GM21515 (cell line): ENCODE results near the gene KLC4.

ENCODE experiments used
- ATAC-seq: cut with Tn5 transposase; IDR thresholded peaks from one replicate; pipeline ENCODE4 v1.9.1; 2021; ENCODE audit not compliant: unreplicated experiment

KLC4 gene

DNA sequence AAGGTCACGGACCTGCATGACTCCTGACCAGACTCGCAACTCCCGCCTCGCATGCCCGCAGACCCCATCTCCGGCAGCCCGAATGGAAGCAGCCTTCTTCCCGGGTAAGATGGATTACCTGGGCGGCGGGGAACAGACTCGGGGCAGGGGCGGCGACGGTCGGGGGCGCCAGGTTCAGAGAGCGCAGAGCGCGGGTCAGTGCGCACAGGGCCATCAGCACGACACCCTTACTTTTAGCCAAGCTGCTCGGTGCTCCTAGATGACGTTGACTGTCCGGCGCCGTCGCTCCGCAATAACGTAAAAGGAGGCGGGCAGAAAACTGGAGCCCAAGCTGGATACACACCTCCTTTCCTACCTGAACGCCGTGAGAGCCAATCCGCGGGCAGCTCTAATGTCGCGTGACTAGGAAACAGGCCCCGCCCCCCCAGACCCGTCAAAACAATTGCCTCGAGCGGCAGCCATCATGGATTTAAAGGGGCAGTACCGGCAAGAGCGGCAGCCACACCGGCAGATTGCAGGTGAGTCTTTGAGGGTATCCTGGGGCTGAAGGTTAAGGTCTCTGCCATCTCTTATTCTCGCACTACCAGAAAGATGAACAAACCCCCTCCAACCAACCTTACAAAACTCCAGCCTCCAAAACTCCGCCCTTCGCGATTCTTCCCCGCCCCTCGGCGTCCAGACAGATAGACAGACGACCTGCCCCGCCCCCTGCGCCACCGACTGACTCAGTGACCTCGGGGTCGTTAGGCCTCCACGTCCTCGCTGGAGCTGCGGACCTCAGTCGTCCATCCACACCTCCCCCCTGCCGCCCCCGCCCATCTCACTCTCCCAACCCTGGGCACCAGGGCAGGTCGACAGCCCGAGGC is at the start of gene KLC4, which contains the start of gene MRPL2:
TSS of gene KLC4 (plus strand) at position 464 of the 866 bp plus-strand sequence. CDS start 1,705 bp downstream, outside the sequence.
TSS of gene MRPL2 (minus strand) at position 267 of the 866 bp plus-strand sequence. CDS start at position 214, 53 bp downstream.
- peak; percentile 89 for ATAC-seq

GRCh38 chr6:43011207-43011606 is 48.2 kb upstream of the KLC4 start:
- no peak for ATAC-seq

- ATAC-seq = no peak
These were observed 47.1 kb upstream of the KLC4 start for GRCh38 chr6:43012364-43012763.

- ATAC-seq = peak; percentile 5
These were observed 46.2 kb upstream of the KLC4 start for GRCh38 chr6:43013097-43013842.

GRCh38 chr6:43013843-43014433 is 45.5 kb upstream of the KLC4 start, which contains the start of the genes KLHDC3 and MEA1:
TSS of gene KLHDC3 (plus strand) at chr6:43014249. CDS start at chr6:43017193, 2,944 bp downstream.
TSS of gene MEA1 (minus strand) at chr6:43013946. CDS start at chr6:43013813, 133 bp downstream.
- peak; percentile 88 for ATAC-seq

- no peak for ATAC-seq
These were observed 45.0 kb upstream of the KLC4 start for GRCh38 chr6:43014434-43014909.

DNA sequence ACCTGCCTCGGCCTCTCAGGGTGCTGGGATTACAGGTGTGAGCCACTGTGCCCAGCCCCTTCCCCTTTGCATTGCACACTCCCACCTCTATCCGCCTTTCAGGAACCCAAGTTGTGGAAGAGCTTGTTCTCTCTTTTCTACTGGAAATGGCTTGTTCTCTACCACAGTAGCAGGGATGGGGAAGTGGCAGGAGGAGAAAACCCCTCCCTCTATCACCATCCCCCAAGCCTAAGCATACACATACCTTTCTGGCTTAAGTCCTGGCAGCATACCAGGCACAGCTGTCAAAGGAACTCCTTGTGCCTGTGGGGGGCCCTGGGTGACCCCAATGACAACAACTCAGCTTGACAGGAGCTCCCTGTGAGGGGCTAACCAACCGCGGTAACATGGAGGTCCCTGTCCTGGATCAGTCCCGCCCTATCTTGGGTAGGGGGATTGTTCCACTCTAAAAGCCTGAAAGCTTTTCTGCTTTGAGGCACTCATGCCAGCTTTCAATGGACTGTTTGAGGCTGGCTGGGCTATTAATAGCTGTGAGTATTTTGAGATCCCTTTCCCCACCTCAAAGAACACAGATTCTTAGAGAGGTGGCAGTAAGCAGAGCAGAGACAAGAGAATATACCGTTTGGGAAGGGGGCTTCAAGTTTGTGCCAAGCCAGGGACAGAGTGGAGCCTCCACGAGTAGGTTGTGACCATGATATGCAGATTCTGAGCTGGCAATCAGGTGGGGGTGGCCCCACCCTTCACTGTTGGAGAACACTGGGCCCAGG is 43.1 kb upstream of the KLC4 start:
- no peak for ATAC-seq

DNA sequence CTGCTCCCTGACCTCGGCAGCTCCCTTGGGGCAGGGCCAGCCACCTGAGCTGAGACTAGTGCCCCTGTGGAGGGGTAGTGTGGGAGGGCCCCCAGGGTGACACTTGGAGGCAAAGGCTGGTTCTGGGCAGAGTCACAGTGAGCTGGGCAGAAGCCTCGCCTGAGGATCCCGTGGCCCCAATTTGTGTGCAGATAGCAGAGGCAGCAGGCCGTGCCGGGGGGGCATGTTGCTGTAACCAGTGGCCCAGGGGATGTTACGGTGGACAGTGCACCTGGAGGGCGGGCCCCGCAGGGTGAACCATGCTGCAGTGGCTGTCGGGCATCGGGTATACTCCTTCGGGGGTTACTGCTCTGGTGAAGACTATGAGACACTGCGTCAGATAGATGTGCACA is 42.5 kb upstream of the KLC4 start:
- no peak for ATAC-seq

- ATAC-seq = no peak
These were observed 40.3 kb upstream of the KLC4 start for GRCh38 chr6:43019152-43019551.

- ATAC-seq = no peak
These were observed 39.3 kb upstream of the KLC4 start for GRCh38 chr6:43020052-43020705.

DNA sequence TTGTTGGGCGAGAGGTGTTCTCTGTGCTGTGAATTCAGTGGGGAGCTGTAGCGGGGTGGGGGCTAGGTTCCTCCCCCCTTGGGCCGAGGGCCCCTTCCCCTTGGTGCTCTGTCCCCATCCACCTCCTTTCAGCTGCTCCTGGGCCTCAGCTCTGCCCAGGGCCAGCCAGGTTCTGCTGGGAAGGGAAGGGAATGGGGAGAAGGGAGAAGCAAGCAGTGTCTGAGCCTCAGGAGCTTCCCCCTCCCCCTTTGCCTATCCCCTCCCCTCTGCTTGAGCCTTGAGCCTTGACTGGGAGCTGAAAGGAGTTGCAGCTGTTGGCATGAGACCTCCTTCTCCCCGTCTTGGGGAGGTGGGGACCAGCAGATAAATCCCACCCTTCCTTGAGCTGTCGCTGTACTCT is 38.6 kb upstream of the KLC4 start:
- ATAC-seq = no peak

- ATAC-seq = peak; percentile 56
These were observed 38.0 kb upstream of the KLC4 start, which contains the start of gene RRP36 for GRCh38 chr6:43021270-43022047. TSS of gene RRP36 (plus strand) at chr6:43021623. CDS start at chr6:43021655, 32 bp downstream.

DNA sequence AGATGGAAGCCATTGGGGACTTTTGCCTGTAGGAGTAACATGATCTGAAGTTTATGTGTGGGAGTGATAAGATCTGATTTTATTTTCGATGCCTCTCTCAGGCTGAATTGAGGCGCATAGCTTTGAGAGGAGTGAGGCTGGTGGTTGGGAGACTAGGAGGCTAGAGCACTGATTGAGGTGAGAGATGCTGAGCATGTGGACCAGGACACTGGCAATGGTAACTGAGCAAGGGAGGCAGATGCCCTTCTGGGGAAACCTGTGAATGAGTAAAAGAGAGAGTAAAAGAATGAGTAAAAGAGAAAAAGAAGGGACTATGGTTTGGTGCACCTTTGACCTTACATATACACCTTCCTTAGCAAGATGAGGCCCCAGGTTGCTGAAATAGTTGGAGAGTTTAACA is 35.0 kb upstream of the KLC4 start:
- ATAC-seq = no peak

GRCh38 chr6:43026365-43026764 is 33.1 kb upstream of the KLC4 start:
- no peak for ATAC-seq

DNA sequence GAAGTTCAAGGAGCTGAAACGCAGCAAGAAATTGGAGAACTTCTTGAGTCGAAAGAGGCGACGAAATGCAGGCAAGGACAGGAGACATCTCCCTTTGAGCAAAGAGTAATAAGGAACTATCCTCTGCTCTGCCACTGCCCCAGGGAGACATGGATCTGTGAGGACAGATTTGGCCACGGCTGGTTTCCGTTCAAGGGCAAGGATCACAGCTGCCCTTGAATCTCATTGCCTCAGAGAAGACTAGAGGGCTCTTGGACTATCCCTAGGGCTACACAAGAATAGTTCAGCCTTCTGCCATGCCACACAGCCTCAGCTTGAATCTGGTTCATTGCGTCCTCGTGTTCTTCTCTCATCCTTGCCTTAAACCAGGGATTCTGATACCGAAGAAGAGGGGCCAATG is 30.3 kb upstream of the KLC4 start:
- no peak for ATAC-seq

GRCh38 chr6:43032326-43032725 is 27.1 kb upstream of the KLC4 start:
- no peak for ATAC-seq

DNA sequence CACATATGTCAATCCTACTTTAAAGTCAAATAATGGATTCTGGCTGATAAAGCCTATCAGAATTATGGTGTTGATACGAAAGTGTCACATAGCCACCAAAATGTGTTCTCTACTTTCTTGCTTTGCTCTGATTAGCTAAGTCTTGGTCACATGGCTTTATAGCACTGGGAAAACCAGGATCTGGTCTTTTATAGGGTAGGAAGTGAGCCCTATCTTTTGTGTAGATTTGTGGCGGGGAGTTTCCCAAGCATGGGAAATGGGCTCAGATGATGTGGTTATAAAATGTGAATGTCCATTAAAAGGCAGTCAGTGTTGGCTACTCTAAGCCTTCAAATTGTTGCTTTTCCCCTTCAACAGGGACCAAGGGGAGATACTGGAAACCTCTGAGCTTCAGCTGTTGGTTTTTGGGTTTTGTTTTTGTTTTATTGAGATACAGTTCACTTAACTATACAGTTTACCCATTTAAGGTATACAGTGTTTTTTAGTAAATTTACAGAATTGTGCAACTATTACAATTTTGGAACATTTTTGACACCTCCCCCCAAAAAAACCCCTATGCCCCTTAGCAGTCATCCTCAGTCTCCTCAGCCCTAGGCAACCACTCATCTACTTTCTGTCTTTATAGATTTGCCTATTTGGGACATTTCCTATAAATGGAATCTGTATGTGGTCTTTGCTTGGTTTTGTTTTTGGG is 25.8 kb upstream of the KLC4 start:
- no peak for ATAC-seq

DNA sequence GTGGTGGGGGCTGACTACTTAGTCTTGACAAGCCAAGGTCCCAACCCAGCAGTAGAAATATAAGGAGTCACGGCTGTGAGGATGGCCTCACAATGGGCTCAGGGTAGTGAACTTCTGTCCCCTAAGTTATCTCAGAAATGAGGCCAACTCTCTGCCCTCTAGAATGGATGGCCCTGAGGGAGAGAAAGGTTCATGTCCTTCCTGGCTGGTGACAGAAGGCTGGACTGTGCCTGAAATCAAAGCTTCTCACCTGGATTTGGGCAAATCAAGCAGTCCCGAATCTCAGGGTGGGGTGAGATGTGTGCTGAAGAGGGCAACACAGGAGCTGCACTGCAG is 25.3 kb upstream of the KLC4 start:
- no peak for ATAC-seq
